Stimulated activated CD4-positive, alpha-beta T cell treated with anti-CD3 and anti-CD28 coated beads, Interleukin-15, amount 100 ng/mL, for 24 hours (primary cell): ENCODE data around the gene TMEM181.
"Not testable (repeated sequence)": the region's sequence is repeated elsewhere in the genome, so short reads cannot be mapped to it uniquely, and the experiment has no call there.

Experiments
- DNase-seq: peaks from one replicate; pipeline ENCODE4 v3.0.0-alpha.2; 2020

The TMEM181 gene

DNA sequence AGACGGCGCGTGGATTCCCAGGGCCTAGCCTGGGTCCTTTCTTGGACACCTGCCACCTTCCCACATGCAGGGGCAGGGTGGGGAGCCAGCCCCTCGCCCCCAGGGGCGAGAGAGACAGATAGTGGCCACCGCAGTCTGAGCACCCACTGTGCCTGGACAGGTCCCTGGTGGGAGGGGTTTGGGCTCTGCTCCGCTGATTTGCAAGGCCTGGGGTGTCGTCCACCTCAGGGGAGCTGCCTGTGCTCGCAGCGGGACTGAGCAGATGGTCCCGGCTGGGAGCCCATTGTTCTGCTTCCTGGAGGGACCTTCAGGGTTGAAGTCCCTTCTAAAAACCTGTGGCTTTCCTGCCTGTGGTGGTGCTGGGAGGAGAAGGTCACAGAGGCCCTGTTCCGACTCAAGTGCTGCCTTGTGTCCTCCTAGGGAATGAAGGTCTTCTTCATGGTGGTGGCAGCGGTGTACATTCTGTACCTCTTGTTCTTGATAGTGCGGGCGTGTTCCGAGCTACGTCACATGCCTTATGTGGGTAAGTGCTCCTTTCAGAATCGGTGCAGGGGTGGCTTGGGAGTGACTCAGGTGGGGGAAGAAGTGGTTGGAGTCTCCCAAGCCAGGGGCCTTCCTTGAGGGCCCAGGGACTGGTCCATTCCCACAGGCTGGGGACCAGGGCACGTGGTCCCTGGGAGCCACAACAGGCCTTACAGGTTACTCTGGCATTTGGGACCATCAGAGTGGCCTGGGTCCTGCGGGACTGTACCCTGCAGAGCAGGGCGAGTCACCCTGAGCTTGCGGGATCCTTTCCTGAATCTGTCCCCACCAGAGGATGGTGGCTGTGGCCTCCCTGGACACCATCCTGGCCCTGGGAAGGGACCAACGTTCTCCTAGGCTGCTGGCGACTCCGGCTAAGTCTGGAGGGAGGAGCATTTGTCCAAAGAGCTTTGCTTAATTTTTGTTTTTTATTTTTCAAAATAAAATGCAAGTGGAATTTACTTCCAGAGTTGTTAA is 65.1 kb downstream of the TMEM181 start:
- DNase-seq, result no peak

DNA sequence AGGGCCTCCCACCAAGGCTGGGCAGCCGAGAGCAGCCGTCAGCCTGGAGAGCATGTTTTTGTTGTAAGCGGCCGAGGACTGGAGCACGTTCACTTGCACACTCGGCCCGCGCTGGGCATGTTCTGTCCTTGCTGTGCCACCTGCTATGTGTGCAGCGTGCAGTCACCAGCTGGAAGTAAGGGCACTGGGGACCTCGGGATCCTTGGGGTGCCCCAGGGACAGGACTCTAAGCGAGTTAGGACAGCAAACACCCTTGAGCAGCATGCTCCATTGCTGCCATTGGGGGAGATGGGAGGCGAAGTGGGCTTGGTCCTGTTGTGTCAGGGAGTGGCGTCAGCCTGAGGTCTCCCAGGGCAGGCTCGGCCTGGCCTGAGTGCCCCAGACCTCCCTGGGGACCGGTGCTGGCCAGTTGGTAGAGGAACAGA is 66.0 kb downstream of the TMEM181 start:
- DNase-seq, result no peak

DNA sequence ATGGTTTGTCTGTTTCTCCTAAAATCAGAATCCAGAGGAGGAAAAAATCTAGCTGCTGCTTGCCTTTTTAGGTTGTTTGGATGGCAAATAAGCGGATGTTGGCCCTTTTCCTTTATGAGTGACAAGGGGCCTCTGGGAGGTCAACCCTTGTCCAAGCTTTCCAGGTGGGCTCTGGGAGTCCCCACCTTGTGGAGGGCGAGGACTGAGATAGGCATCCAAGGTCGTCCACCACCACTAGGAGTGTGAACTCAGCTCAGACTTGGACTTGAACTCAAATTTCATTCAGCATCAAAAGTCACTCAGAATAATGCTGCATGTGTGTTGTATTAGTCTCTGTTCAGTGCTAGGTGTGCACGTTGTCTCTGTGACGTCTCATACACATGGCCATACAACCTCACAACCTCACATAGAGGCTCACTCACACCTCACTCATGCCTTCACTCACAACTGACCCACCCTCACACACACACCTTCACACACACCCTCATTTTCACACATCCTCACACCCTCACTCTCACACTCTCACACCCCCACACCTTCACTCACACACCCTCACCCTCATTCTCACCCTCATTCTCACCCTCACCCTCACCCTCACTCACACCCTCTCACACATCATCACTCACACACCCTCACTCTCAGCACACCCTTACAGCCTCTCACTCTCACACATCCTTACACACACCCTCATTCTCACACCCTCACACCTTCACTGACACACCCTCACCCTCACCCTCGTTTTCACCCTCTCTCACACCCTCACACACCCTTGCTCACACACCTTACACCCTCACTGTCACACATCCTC is 66.7 kb downstream of the TMEM181 start:
- DNase-seq, result no peak

DNA sequence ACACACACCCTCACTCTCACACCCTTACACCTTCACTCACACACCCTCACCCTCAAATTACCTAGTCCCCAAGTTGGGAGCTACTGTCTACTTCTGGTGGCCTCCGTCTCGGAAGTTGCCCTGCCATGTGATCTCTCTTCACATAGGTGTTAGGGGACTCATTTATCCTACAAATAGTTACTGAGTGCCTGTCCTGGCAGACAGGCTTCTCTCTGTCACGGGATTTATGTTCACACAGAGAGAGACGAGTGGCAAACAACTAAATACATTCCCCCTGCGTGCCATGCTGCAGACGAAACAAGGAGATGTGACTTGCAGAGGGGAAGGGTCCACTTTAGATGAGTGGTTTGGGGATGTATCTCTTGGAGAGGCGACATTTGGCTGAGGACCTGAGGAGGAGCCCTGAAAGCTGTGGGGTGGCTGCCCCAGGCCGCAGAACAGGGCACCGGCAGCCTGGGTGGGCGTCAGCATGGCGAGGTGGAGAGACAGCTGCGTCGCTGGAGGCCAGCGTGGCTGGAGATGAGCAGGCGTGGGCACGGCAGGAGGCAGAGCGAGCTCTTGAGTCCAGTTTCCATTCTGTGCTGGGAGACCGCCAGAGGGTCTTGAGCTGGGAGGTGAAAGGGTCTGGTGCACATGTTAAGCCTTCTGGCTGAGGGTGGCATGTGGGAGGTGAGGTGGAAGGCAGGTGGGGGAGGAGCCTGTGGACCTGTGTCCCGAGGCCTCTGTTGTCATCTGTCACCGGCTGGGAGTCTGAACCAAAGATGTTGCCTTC is 67.5 kb downstream of the TMEM181 start:
- no peak for DNase-seq

DNA sequence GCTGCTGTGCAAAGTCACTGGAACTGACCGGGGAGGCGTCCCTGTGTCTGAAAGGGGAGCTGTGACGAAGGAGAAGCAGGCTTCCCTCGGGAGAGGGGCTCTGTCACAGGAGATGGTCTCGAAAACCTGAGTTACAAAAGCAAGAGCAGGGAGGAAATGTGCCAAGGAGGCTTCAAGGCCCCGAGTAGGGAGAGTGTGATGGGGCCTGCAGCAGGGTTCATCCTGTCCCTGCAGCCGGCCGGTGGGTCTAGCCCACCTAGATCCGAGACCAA is 68.0 kb downstream of the TMEM181 start:
- no peak for DNase-seq

DNA sequence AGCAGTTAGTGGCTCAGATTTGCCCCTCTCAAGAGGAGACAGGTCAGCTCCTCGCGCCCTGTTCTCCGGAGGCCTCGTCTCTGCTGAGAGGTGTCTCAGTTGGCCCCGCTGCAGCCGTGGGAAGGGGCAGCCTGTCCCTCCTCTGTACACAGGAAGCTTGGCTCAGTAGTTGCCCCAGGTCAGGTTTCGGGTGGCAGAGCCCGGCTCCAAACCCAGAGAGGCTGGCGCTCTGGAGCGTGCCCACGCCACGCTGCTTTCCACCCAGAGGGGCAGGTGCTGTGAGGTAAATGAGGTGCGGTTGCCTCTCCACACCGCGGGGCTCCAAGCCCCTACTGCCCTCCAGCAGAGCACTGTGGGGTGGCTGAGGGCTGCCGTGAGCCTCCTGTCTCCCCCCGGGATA is 68.7 kb downstream of the TMEM181 start:
- no peak for DNase-seq

DNA sequence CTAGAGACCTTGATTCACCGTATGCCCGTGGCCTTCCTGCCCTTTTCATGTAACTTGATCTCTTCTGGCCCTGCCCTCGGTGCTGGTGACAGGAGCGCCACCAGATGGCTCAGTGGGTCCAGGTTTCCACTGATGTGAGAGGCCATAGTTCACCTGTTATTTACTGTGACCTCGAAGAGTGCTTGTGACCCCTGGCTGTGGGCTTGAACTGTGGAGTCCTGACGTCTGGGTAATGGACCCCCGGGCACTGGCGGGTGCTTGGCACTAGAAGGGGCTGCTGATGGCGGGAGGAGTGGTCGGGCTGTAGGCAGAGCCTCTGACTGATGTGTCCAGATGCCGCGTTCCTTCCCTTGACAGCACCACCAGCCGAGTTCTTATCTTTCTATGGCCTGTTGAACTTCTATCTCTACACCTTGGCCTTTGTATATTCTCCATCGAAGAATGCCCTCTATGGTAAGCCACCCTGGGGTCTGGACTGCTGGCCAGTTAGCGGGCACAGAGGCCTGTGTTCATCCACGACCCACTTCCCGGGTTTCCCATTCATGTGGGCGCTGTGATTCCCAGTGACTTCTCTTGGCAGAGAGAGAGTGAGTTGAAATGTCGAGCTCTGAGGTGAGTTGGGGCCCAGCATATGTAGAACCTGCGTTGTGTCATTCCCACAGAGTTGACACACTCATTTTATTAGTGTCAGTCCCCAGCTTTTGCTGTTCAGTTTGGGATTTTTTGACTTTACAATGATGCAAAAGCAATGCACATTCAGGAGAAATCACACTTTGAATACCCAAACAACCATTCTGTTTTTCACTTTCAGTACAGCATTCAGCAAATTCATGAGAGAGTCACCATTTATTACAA is 69.7 kb downstream of the TMEM181 start:
- DNase-seq, result no peak

DNA sequence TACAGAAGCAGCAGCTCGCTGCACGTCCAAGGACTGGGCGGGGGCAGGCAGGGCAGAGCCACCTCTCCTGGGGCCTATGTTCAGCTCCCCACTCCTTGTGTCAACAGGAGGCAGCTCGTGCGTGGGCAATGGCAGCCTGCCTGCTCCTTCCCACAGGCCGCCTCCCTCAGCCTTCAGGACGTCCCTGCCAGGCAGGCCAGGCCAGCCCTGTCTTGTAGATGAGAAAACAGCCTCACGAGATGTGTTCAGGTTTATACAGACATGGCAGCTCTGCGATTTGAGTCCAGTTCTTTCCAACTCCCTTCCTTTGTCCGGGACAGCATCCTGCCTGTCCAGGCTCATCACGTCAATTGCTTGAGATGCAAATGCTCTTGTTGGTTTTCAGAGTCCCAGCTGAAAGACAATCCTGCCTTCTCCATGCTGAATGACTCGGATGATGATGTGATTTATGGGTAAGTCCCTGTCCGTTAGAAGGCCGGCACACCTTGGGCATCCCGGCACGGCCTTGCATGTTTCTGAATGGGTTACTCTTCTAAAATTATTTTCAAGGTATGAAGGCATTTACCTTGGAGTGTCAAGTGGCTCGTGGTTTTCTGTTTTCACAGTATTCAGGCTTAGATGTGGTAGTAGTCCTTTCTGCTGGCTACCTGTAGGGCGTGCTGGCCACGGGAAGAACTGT is 71.2 kb downstream of the TMEM181 start:
- no peak for DNase-seq

DNA sequence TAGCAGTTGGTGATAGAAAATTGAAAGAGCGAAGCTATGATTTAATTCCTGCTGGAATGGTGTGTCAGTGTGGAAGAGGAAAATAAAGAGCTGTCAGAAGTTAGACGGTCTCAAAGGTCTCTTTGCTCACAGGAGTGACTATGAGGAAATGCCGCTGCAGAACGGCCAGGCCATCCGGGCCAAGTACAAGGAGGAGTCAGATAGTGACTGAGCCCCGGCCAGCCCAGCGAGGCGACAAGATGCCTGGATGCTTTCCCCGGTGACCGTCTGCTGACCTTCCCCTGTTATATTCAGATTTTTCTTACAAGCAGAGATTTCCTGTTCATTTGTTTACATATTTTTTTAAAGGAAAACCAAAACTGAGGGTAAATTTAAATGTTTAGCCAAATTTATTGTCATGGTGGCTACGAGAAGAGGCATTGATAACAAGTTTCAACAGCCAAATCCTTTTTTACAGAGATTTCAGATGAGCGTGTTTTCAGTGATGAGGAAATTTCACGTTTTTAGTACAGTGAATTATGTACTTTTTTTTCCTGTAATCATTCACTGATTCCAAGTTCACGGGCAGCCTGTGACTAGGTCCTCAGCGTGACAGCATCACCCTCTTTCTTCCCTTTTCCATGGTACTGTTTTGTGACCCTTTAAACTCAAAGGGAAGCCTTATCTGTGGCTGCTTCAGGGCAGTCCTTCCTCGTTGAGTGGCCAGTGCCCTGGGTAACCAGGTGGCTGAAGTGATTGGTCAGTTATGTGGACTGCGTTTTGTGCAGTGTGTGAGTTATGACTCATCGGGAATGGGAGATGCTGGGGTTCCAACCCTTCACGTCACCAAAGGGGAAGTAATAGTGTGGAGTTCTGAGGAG is 72.0 kb downstream of the TMEM181 start:
- DNase-seq, result no peak

DNA sequence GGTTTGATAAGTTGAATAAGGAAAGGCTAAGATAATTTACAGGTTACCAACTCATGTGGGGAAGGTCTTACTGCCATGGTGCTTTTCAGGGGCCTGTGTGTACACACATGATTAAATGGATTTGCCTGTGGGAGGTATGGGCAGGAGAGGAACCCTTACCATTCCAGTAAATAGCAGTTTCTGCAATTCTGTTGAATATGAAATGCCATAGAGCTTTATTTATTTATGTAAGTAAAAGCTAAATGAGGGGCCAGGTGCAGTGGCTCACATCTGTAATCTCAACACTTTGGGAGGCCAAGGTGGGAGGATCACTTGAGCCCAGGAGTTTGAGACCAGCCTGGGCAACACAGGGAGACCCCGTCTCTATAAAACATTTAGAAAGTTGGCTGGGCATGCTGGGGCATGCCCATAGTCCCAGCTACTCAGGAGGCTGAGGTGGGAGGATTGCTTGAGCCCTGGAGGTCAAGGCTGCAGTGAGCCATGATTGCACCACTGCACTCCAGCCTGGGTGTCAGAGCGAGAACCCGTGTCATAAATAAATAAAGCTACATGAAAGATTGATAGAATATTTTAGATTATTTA is 72.7 kb downstream of the TMEM181 start:
- DNase-seq, result not testable (repeated sequence)

DNA sequence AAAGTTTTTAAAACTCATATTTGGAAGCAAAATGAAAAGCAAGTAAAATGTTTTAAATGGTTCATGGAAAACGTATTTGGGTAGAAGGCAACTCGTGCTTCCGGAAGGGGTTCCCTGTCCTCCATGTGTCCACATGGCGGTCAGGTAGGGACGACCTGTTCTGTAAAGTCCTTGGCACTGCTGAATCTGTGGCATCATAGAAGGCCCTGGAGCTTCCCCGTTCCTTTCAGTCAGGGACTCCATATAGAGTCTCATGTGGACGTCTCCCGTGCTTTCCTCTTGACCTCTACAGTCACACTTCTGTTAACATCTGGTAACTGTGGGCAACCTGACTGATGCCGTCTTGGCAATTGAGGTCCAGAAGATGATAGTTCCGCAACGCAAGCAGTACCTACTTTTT is 73.2 kb downstream of the TMEM181 start:
- no peak for DNase-seq

DNA sequence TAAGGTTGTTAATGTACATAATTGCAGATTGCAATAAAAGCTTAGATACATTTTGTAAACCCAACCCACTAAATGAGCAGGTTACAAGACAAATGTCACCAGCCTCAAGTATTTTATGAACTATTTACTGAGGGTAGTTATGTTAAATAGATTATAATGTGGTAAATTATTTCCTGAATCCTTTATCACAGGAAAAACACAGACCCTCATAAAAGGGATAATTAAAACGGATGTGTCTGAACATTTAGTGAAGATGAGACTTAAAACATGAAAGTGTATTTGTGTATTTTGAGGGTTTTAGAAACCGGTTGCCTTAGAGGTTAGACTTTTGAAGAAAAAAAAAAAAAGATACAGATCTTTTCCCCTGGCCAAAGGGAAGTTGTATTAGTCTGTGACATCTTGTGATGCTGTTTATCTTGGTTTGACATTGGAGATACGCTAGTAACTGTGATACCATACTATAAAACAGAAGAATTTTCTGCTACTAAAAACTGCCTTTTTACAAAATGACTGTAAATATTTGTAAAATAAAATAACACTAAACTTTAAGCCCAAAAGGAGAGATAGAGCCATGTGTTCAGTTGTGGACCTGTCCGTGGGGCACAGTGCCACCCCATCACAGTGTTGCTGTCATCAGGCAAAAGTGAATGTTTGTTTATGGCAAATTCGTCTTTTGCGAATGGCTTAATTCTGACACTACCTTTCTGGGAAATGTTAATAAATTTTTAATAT is 75.0 kb downstream of the TMEM181 start:
- no peak for DNase-seq

DNA sequence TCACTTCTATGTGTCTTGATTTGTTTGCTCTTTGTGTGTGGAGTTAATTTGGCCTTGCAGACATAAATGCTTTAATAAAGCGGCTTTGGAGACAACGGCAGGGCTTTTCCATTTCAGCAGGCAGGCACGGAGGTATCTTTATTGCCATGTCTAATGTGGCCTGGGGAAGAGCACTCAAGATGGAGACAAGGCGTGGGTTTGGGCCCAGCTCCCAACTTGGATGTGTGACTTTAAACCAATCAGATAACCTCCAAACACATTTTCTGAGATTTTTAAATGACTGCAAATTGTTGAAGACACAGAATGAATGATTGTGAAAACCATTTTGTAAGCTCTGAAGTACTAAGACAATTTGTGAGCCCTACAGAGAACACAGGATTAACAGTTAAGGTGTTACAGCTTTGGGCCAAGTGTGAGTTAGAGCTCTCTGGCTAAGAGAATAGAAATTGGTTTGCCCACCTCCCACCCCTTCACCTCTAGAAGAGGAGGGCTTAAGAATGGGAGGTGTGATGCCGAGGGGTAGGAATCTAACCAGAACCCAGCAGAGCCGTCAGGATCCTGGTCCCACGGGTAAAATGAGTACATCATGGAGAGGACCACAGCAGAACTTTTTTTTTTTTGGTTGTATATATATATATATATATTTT is 75.7 kb downstream of the TMEM181 start:
- no peak for DNase-seq

DNA sequence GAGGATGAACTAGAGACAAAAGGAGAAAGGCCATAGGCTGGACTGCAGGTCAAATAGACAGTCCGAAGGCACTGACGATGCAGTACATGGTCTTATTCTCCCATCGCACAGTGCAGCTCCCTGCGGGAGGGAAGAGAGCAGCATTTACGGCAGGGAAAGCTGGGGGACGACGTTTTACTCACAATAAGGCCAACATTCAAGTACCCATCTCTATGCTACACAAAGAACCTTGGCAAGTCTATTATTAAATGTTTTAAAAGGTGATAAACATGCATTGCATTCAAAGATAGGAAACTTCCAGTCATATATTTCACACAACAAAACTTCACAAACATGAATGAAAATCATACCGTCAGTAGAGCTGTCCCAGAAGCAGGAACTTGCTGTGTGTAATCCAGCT is 76.9 kb downstream of the TMEM181 start:
- no peak for DNase-seq

DNA sequence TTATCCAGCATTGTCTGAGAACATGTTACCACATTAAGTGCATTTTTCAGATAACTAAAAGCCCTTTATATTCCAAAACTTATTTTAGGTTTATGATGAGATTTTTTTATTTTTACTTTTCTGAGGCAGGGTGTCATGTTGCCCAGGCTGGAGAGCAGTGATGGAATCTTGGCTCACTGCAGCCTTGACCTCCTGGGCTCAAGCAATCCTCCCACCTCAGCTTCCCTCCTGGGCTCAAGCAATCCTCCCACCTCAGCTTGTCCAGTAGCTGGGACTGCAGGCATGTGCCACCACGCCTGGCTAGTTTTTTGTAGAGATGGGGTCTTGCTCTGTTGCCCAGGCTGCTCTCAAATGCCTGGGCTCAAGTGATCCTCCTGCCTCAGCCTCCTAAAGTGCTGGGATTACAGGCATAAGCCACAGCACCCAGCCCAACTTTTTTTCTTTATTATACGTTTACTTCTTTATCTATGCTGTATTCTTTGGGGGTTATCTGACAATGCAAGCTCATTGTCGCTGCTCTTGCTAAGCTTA is 78.5 kb downstream of the TMEM181 start:
- no peak for DNase-seq

DNA sequence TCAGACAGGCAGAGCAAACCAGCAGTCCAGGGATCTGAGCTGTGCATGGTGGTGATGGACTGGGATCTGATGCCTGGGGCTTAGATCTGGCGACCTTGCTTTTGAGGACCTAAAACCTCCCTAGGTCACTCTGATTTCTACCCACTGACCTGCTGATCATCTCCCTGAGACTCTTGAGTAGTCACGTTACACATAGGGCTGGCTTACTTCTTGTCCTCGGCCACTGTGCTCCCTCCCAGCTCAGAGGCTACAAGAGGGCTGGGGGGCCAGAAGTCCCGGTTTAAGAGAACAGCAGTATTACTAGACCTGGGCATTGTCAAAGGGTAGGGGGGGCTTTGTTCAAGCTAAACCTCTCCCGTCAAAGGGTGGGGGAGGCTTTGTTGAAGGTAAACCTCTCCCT is 79.2 kb downstream of the TMEM181 start:
- DNase-seq, result no peak

DNA sequence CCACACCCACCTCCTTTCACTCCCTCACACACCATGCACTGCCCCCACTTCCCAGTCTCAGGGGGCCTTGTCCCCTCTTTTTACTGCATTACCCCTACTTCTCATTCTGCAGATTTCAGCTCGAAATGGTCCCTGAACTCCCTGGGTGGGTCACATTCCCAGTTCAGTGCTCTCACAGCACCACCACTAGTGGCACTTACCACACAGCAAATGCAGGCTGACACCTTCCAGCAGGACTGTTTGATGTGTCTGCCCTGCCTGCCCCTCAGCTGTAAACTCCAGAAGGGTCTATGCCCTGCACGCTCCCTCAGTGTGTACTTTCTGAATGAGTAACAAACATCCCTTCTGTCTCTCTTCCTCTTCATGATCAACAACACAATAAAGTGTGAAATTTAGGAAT is 80.6 kb downstream of the TMEM181 start:
- no peak for DNase-seq

DNA sequence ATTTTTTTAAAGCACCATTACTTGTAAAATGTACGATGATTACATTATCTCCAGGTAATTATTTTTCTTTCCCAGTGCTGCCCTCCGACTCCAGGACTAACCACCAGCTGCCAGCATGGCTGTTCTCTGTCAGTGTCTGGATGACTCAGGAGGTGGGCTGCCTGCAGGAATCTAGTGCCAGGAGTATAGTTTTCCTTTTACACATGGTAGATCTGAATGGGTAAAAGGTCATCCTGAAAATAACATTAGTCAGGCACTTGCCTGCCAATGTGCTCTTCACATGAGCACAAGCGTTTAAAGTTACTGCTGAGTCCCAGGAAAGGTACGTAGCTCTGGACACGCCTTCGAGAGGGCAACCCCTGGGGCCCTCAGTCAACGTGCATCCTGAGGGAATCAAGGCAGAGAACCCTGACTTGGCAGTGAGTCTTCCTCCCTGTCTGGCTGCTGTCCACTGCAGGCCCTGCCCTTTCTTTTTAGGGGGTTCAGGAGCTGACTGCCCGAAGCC is 82.3 kb downstream of the TMEM181 start:
- DNase-seq, result no peak

DNA sequence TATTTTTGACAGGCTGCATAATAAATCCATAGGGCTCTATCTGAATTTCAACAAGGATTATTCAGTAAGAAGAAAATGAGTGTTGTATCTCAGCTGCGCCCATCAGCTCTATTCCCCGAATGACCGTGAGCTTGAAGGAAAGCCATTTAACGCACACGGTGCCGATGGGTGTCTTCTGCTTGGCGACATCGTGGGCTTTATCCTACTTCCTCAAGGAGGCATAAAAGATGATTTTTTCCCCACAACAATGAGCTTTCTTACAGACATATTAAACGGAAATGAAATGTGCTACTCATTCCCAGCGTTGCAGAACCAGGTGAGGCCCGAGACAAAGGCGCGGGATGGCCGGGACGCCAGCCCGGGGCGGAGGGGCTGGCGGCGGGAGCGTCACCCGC is 83.9 kb downstream of the TMEM181 start:
- no peak for DNase-seq
